Esophagus muscularis mucosa (tissue), 4 donors: Measurements from ENCODE around the gene KLF15. TPM values are rescaled to one million over a fixed set of nuclear protein-coding genes. Genes with fewer than 3 reads are reported as not detected.

Experiments
- DNase-seq: peaks from one replicate; pipeline ENCODE4 v3.0.0-alpha.2; 2017; ENCODE audit errors: extremely low spot score
- H3K27ac ChIP-seq, 4 donors: fragments of 200-600 bp; sonication (generic); replicated peaks in 1 of 4; 1 replicate in 3 of 4; 2 replicates in 1 of 4; pipeline ENCODE4 v1.5.1; 2016 to 2019; ENCODE audit warnings: mild to moderate bottlenecking in 1 of 4
- H3K27me3 ChIP-seq, 4 donors: fragments of 200-600 bp; sonication (generic); one replicate each; pipeline versions ENCODE4 v1.5.1 to v1.6.0; 2016 to 2019
- H3K36me3 ChIP-seq, 4 donors: fragments of 200-600 bp; sonication (generic); one replicate each; pipeline ENCODE4 v1.5.1; 2016 to 2019
- H3K4me1 ChIP-seq, 4 donors: fragments of 200-600 bp; sonication (generic); one replicate each; pipeline ENCODE4 v1.5.1; 2016 to 2019
- H3K4me3 ChIP-seq, 4 donors: fragments of 200-600 bp; sonication (generic); 1 replicate in 2 of 4; 2 replicates in 2 of 4; pipeline ENCODE4 v1.5.1; 2016 to 2019; ENCODE audit warnings: mild to moderate bottlenecking in 4 of 4, moderate library complexity in 1 of 4
- H3K9me3 ChIP-seq, 4 donors: fragments of 200-600 bp; sonication (generic); 1 replicate in 3 of 4; 2 replicates in 1 of 4; pipeline ENCODE4 v1.5.1; 2016 to 2019
- CTCF ChIP-seq, 3 experiments: fragments of 200-600 bp in 2 of 3; fragments of 450-650 bp in 1 of 3; sonication (generic) in 2 of 3; IDR thresholded peaks; one replicate each; pipeline ENCODE4 v1.5.1; 2017 to 2019; ENCODE audit warnings: antibody characterized with exemption in 3 of 3, mild to moderate bottlenecking in 2 of 3, moderate library complexity in 1 of 3
- EP300 ChIP-seq: sonication (generic); formaldehyde crosslinking; IDR thresholded peaks from one replicate; pipeline ENCODE4 v1.6.1; 2017; ENCODE audit warnings: antibody characterized with exemption
- POLR2A ChIP-seq: fragments of 450-650 bp; IDR thresholded peaks from one replicate; pipeline ENCODE4 v1.6.1; 2017; ENCODE audit warnings: antibody characterized with exemption, moderate library complexity, mild to moderate bottlenecking, low read depth
- POLR2AphosphoS5 ChIP-seq, 2 donors: sonication (generic); formaldehyde crosslinking; IDR thresholded peaks; one replicate each; pipeline ENCODE4 v1.6.1; 2017; ENCODE audit warnings: antibody characterized with exemption in 2 of 2
- WGBS: methylation state at CpG from one replicate; pipeline ENCODE4 v1.1.5; 2018; 5-methylcytosine and 5-hydroxymethylcytosine counted together
- intact Hi-C: fragments of 100-400 bp; cut with DNase I; formaldehyde crosslinking; loops from one replicate; pipeline ENCODE4 v1.15.1; 2023
- total RNA-seq, 4 donors: library from RNA; depleted of rRNA; stranded (reverse); fragments of >200 nt; gene quantifications; one replicate each; pipeline versions ENCODE4 v1.1.0 to v1.2.1, GENCODE V29; 2016

Gene KLF15
- total RNA-seq, 4 donors from 2014 or later: 84.3 to 208 (median 93.6) TPM

- 74% methylated on average over 11 of the region's 11 CpGs for WGBS
- Histone ChIP-seq H3K27ac (no peak overlapping the region), H3K4me1 (no peaks in the 10 kb centered on the region), H3K27me3 (no peaks in the 10 kb centered on the region), H3K36me3 (no peaks in the 10 kb centered on the region), H3K4me3 (no peak overlapping the region), H3K9me3 (peaks cover 0 to 7% (median 3%) of the 10 kb centered on the region in 4 donors)
- DNase-seq: peak; percentile 88
- intact Hi-C loops: loop anchor here (5.0 kb wide), 1 partner anchor 43 kb away; no protein-coding TSS in a partner anchor
- TF ChIP-seq POLR2A: no peak
- TF ChIP-seq CTCF (IDR thresholded peaks at IDR 0.05): no peak
- TF ChIP-seq EP300: no peak
- no peak for TF ChIP-seq POLR2AphosphoS5 (IDR thresholded peaks at IDR 0.05)
Measured at GRCh38 chr3:126309165-126309564, 48.0 kb downstream of the KLF15 start.

- no peak for TF ChIP-seq POLR2AphosphoS5 (IDR thresholded peaks at IDR 0.05)
- TF ChIP-seq EP300: no peak
- no peak for TF ChIP-seq POLR2A
- TF ChIP-seq CTCF (IDR thresholded peaks at IDR 0.05): no peak
- no peak overlapping the region for H3K27ac ChIP-seq
- no peaks in the 10 kb centered on the region for H3K4me1 ChIP-seq
- H3K27me3 ChIP-seq: no peaks in the 10 kb centered on the region
- peaks cover 0 to 7% (median 3%) of the 10 kb centered on the region in 4 donors for H3K9me3 ChIP-seq
- no peaks in the 10 kb centered on the region for H3K36me3 ChIP-seq
- DNase-seq: peak; percentile 87
- H3K4me3 ChIP-seq: no peak overlapping the region
- intact Hi-C loops: loop anchor here (5.0 kb wide), 1 partner anchor 44 kb away; no protein-coding TSS in a partner anchor
- 94% methylated on average over 13 of the region's 24 CpGs for WGBS
Measured at GRCh38 chr3:126308394-126309125, 48.6 kb downstream of the KLF15 start.

- no peaks in the 10 kb centered on the region for H3K4me1 ChIP-seq
Measured at GRCh38 chr3:126307591-126308393, 49.4 kb downstream of the KLF15 start.

GRCh38 chr3:126306888-126307482 is 50.2 kb downstream of the KLF15 start:
- Histone ChIP-seq H3K4me3 (no peak overlapping the region), H3K4me1 (no peaks in the 10 kb centered on the region), H3K27me3 (no peaks in the 10 kb centered on the region), H3K27ac (no peak overlapping the region), H3K36me3 (no peaks in the 10 kb centered on the region), H3K9me3 (peaks cover 0 to 7% (median 3%) of the 10 kb centered on the region in 4 donors)
- peak; percentile 86 for DNase-seq
- 91% methylated on average over 8 of the region's 8 CpGs for WGBS
- no peak for TF ChIP-seq EP300
- no peak for TF ChIP-seq POLR2AphosphoS5 (IDR thresholded peaks at IDR 0.05)
- TF ChIP-seq CTCF (IDR thresholded peaks at IDR 0.05): no peak
- TF ChIP-seq POLR2A: no peak
- intact Hi-C loops: loop anchor here (5.0 kb wide), 1 partner anchor 45 kb away; no protein-coding TSS in a partner anchor

More at GRCh38 chr3:126307591-126308393, 49.4 kb downstream of the KLF15 start:
- H3K36me3 ChIP-seq: no peaks in the 10 kb centered on the region
- WGBS: 92% methylated on average over 20 of the region's 20 CpGs
- H3K9me3 ChIP-seq: peaks cover 0 to 7% (median 3%) of the 10 kb centered on the region in 4 donors
- H3K27ac ChIP-seq: no peak overlapping the region
- peak; percentile 62 for DNase-seq
- intact Hi-C loops: loop anchor here (5.0 kb wide), 1 partner anchor 45 kb away; no protein-coding TSS in a partner anchor
- H3K4me3 ChIP-seq: no peak overlapping the region
- TF ChIP-seq POLR2AphosphoS5 (IDR thresholded peaks at IDR 0.05): no peak
- TF ChIP-seq CTCF (IDR thresholded peaks at IDR 0.05): no peak
- TF ChIP-seq EP300: no peak
- TF ChIP-seq POLR2A: no peak
- no peaks in the 10 kb centered on the region for H3K27me3 ChIP-seq
